Psoas muscle (tissue), 8 donors: ENCODE results near the gene KCNK2. TPM values are rescaled to one million over a fixed set of nuclear protein-coding genes. Genes with fewer than 3 reads are reported as not detected.

ENCODE experiments used
- ATAC-seq, 4 donors: fragments of 200-7000 bp; cut with Tn5 transposase; one replicate each; pipeline ENCODE4 v1.9.1; 2020; ENCODE audit warnings: moderate library complexity in 3 of 4, mild to moderate bottlenecking in 2 of 4
- DNase-seq, 2 donors: peaks; one replicate each; pipeline ENCODE4 v3.0.0-alpha.2; 2020
- H3K27ac ChIP-seq: fragments of 200-600 bp; one replicate; pipeline ENCODE4 v1.8.0; 2022
- H3K27me3 ChIP-seq, 3 donors: fragments of 200-600 bp in 1 of 3; one replicate each; pipeline versions ENCODE4 v1.6.1 to v1.8.0; 2013 to 2022; ENCODE audit warnings: low read length in 2 of 3, mild to moderate bottlenecking in 2 of 3, moderate library complexity in 1 of 3; ENCODE audit not compliant: insufficient read depth in 3 of 3
- H3K36me3 ChIP-seq, 2 donors: fragments of 200-600 bp in 1 of 2; one replicate each; pipeline versions ENCODE4 v1.6.1 to v1.8.0; 2013 to 2022; ENCODE audit warnings: low read depth in 1 of 2, mild to moderate bottlenecking in 1 of 2, moderate library complexity in 1 of 2; ENCODE audit not compliant: insufficient read depth in 1 of 2
- H3K4me1 ChIP-seq: fragments of 200-600 bp; one replicate; pipeline ENCODE4 v1.8.0; 2022
- H3K4me3 ChIP-seq: fragments of 200-600 bp; one replicate; pipeline ENCODE4 v1.8.0; 2022; ENCODE audit warnings: mild to moderate bottlenecking
- H3K9me3 ChIP-seq: fragments of 200-600 bp; one replicate; pipeline ENCODE4 v1.8.0; 2022
- CTCF ChIP-seq: fragments of 200-600 bp; IDR thresholded peaks from one replicate; pipeline ENCODE4 v1.8.0; 2022; ENCODE audit warnings: antibody characterized with exemption
- WGBS, 3 donors: extraction: QIAGEN DNeasy Blood & Tissue Kit; methylation state at CpG; one replicate each; pipeline versions ENCODE4 v1.1.6 to v1.1.7; 2013; 5-methylcytosine and 5-hydroxymethylcytosine counted together
- intact Hi-C, 2 donors: fragments of 100-400 bp; cut with DNase I; formaldehyde crosslinking; loops; one replicate each; pipeline versions ENCODE4 v1.11.0 to v1.14.2; 2022
- polyA plus RNA-seq, 3 donors: library from polyadenylated mRNA; stranded (reverse); fragments of 200-250 nt; gene quantifications; one replicate each; pipeline ENCODE4 v1.2.3, GENCODE V29; 2013
- total RNA-seq, 4 donors: library from RNA; stranded (reverse); fragmentation: NEBNext Ultra II Directional in 2 of 4; extraction: Animal tissue kit (Norgen Biotek cat#: 25700) in 2 of 4; gene quantifications; one replicate each; pipeline versions ENCODE4 v1.2.1 to v1.2.4, GENCODE V29; 2021 to 2023
- donor health status: healthy with polysubstance abuse.
- donor health status: DM: no; HTN: no; CAD: no; lungs with moderate emphysema.
- donor health status: Bipolar disorder and iron deficiency.
- donor health status: healthy.
- donor health status: DM: yes; HTN: yes; CAD: no.
- donor health status: DM: no; HTN: no; CAD: no.
- donor health status: DM: no; HTN: no; CAD: no.
- donor health status: DM: yes; HTN: yes; CAD: no.

KCNK2 gene
- total and polyA plus RNA-seq, 7 donors = 0.03 to 2.1 (median 0.91) TPM

- no peaks in the 10 kb centered on the region for H3K4me1 ChIP-seq
Observed at GRCh38 chr1:215083383-215083961, 935 bp downstream of the KCNK2 start.

GRCh38 chr1:215084621-215085020, 2.1 kb downstream of the KCNK2 start:
- Histone ChIP-seq H3K4me1 (no peaks in the 10 kb centered on the region), H3K27ac (no peak overlapping the region), H3K27me3 (peaks cover 3 to 35% (median 5%) of the 10 kb centered on the region in 3 donors), H3K36me3 (no peaks in the 10 kb centered on the region), H3K9me3 (no peaks in the 10 kb centered on the region), H3K4me3 (no peak overlapping the region)
- DNase-seq (no peak), ATAC-seq (no peak)
- intact Hi-C loops = no loop called here
- no peak for TF ChIP-seq CTCF

More at GRCh38 chr1:215083383-215083961, 935 bp downstream of the KCNK2 start:
- DNase-seq = peak in 1 of 2 donors; percentile 15
- Histone ChIP-seq H3K4me3 (peak overlapping the region; percentile 55), H3K36me3 (no peaks in the 10 kb centered on the region), H3K9me3 (no peaks in the 10 kb centered on the region), H3K27ac (no peak overlapping the region), H3K27me3 (peaks cover 3 to 35% (median 5%) of the 10 kb centered on the region in 3 donors)
- intact Hi-C loops = no loop called here
- peak in 1 of 4 donors; percentile 37 for ATAC-seq
- WGBS, 3 donors = 2 to 3% (median 2%) methylated on average over 25 of the region's 25 CpGs
- TF ChIP-seq CTCF = no peak

GRCh38 chr1:215087603-215088002, 5.1 kb downstream of the KCNK2 start:
- Histone ChIP-seq H3K27ac (no peak overlapping the region), H3K4me3 (no peak overlapping the region), H3K9me3 (no peaks in the 10 kb centered on the region), H3K27me3 (peaks cover 3 to 23% (median 5%) of the 10 kb centered on the region in 3 donors), H3K4me1 (no peaks in the 10 kb centered on the region), H3K36me3 (no peaks in the 10 kb centered on the region)
- TF ChIP-seq CTCF = no peak
- WGBS, 3 donors = 84 to 89% (median 87%) methylated on average over 2 of the region's 2 CpGs
- no peak for DNase-seq
- ATAC-seq = no peak
- intact Hi-C loops = no loop called here

GRCh38 chr1:215094381-215094780, 11.8 kb downstream of the KCNK2 start:
- TF ChIP-seq CTCF = no peak
- intact Hi-C loops = no loop called here
- Histone ChIP-seq H3K36me3 (no peaks in the 10 kb centered on the region), H3K9me3 (no peaks in the 10 kb centered on the region), H3K27me3 (no peaks in the 10 kb centered on the region), H3K4me3 (no peak overlapping the region), H3K27ac (no peak overlapping the region), H3K4me1 (no peaks in the 10 kb centered on the region)
- no peak for ATAC-seq
- DNase-seq = no peak
- 5 to 42% (median 17%) methylated on average over 1 of the region's 1 CpG for WGBS, 3 donors

GRCh38 chr1:215095524-215095923, 13.0 kb downstream of the KCNK2 start:
- no peak overlapping the region for H3K27ac ChIP-seq
- H3K9me3 ChIP-seq = no peaks in the 10 kb centered on the region
- DNase-seq = no peak
- H3K4me3 ChIP-seq = no peak overlapping the region
- no peaks in the 10 kb centered on the region for H3K4me1 ChIP-seq
- no peak for ATAC-seq
- no peaks in the 10 kb centered on the region for H3K27me3 ChIP-seq
- WGBS, 3 donors = 55 to 66% (median 64%) methylated on average over 5 of the region's 5 CpGs
- no peak for TF ChIP-seq CTCF
- no peaks in the 10 kb centered on the region for H3K36me3 ChIP-seq
- intact Hi-C loops = no loop called here
